Measurements from ENCODE around the gene BRWD1.

DNA sequence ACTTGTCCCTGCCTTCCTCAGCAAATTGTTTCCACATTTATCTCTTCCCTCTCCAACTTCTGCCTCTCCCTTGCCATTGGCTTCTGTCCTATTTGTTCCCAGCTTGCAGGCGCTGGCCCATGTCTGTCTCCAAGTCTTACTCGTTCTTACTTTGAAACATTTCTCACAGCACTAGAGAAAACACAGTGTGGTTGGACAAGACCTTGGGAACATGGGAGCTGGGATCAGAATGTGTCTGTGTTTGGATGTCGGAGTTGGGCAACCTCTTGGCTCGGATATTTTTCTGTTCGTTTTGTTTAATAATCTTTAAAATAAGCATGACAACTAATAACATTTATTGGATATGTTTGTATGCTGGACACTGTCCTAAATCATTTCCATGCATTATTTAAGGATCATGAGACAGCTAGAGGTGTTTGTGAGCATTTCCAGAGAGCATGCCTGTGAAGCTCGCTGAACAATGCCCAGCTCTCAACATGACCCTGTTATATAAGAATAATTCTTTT lies 5.9 kb upstream of the BRWD1 start:
- TF ChIP-seq SP1 (IDR thresholded peaks at IDR 0.05), result no peak
- TF ChIP-seq ELF4 (IDR thresholded peaks at IDR 0.05), result no peak
- no peak for TF ChIP-seq FOXK2 (IDR thresholded peaks at IDR 0.05)
- TF ChIP-seq, protein P1, sequence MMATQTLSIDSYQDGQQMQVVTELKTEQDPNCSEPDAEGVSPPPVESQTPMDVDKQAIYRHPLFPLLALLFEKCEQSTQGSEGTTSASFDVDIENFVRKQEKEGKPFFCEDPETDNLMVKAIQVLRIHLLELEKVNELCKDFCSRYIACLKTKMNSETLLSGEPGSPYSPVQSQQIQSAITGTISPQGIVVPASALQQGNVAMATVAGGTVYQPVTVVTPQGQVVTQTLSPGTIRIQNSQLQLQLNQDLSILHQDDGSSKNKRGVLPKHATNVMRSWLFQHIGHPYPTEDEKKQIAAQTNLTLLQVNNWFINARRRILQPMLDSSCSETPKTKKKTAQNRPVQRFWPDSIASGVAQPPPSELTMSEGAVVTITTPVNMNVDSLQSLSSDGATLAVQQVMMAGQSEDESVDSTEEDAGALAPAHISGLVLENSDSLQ (IDR thresholded peaks at IDR 0.05), result no peak
- no peak for TF ChIP-seq ZNF384 (IDR thresholded peaks at IDR 0.05)
- no peak for TF ChIP-seq TARDBP (IDR thresholded peaks at IDR 0.05)
- TF ChIP-seq BHLHE40 (IDR thresholded peaks at IDR 0.05; ENCODE audit: borderline replicate concordance), result no peak
- no peak for TF ChIP-seq FOXM1 (IDR thresholded peaks at IDR 0.05; ENCODE audit: borderline replicate concordance)
- no peak for TF ChIP-seq SUZ12 (IDR thresholded peaks at IDR 0.05)
- no peak for TF ChIP-seq NFRKB (IDR thresholded peaks at IDR 0.05)
- TF ChIP-seq FOXA1 (IDR thresholded peaks at IDR 0.05), result no peak
- no peak for TF ChIP-seq LEF1 (IDR thresholded peaks at IDR 0.05; ENCODE audit: borderline replicate concordance)

Data from HEK293T (cell line).